Parathyroid adenoma (tissue), 2 donors: ENCODE results near the gene BPIFA2.

ENCODE experiments used
- H2AFZ ChIP-seq: fragments of 300-600 bp; sonication (generic); one replicate; pipeline ENCODE4 v1.7.0; 2017; ENCODE audit warnings: antibody characterized with exemption, mild to moderate bottlenecking
- H3K27ac ChIP-seq: fragments of 300-600 bp; sonication (generic); one replicate; pipeline ENCODE4 v1.7.0; 2017
- H3K27me3 ChIP-seq: fragments of 300-600 bp; sonication (generic); one replicate; pipeline ENCODE4 v1.7.0; 2017; ENCODE audit warnings: low read length; ENCODE audit not compliant: control insufficient read depth, insufficient read depth
- H3K36me3 ChIP-seq: fragments of 300-600 bp; sonication (generic); one replicate; pipeline ENCODE4 v1.7.0; 2017; ENCODE audit warnings: low read length; ENCODE audit not compliant: control insufficient read depth, insufficient read depth
- H3K4me1 ChIP-seq: fragments of 300-600 bp; sonication (generic); one replicate; pipeline ENCODE4 v1.7.0; 2017; ENCODE audit warnings: control low read depth
- H3K4me2 ChIP-seq: fragments of 300-600 bp; sonication (generic); one replicate; pipeline ENCODE4 v1.7.0; 2017; ENCODE audit warnings: low read length
- H3K4me3 ChIP-seq: fragments of 300-600 bp; sonication (generic); one replicate; pipeline ENCODE4 v1.7.0; 2017; ENCODE audit warnings: low read depth, low read length
- H3K79me2 ChIP-seq: fragments of 300-600 bp; sonication (generic); one replicate; pipeline ENCODE4 v1.7.0; 2017; ENCODE audit warnings: control low read depth
- H3K9ac ChIP-seq: fragments of 300-600 bp; sonication (generic); one replicate; pipeline ENCODE4 v1.7.0; 2017; ENCODE audit warnings: mild to moderate bottlenecking
- H3K9me3 ChIP-seq: fragments of 300-600 bp; sonication (generic); one replicate; pipeline ENCODE4 v1.7.0; 2017; ENCODE audit warnings: low read length; ENCODE audit not compliant: control insufficient read depth
- CTCF ChIP-seq: fragments of 300-600 bp; sonication (generic); IDR thresholded peaks from one replicate; pipeline ENCODE4 v1.7.0; 2017; ENCODE audit warnings: antibody characterized with exemption, mild to moderate bottlenecking
- donor health status: primary hyperparathyroidism.

Gene BPIFA2

DNA sequence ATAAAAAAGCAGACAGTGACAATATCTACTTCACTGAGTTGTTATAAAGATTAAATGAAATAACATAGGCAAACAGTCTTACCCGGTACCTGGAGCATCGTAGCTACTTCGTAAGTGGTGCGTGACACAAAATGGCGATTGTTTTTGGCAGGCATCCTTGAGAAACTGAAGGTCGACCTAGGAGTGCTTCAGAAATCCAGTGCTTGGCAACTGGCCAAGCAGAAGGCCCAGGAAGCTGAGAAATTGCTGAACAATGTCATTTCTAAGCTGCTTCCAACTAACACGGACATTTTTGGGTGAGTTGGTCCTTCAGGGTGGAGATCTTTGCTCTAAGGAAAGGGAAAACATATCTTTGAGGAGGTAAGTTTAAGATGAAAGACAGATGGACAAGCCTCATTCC lies 4.8 kb downstream of the BPIFA2 start:
- Histone ChIP-seq H3K4me2 (peak overlapping the region; percentile 32), H3K9me3 (no peaks in the 10 kb centered on the region), H3K36me3 (no peaks in the 10 kb centered on the region), H2AFZ (peak overlapping the region; percentile 29), H3K27me3 (no peaks in the 10 kb centered on the region), H3K27ac (no peak overlapping the region), H3K79me2 (no peaks in the 10 kb centered on the region), H3K4me1 (no peaks in the 10 kb centered on the region), H3K9ac (no peak overlapping the region), H3K4me3 (no peak overlapping the region)
- TF ChIP-seq CTCF, result no peak

GRCh38 chr20:33175123-33175522 lies 7.2 kb downstream of the BPIFA2 start:
- H3K27me3 ChIP-seq, result no peaks in the 10 kb centered on the region
- no peaks in the 10 kb centered on the region for H3K4me1 ChIP-seq
- no peaks in the 10 kb centered on the region for H3K9me3 ChIP-seq
- no peak overlapping the region for H3K4me2 ChIP-seq
- H3K4me3 ChIP-seq, result no peak overlapping the region
- H3K27ac ChIP-seq, result no peak overlapping the region
- no peak for TF ChIP-seq CTCF
- H2AFZ ChIP-seq, result no peak overlapping the region
- H3K36me3 ChIP-seq, result no peaks in the 10 kb centered on the region
- H3K79me2 ChIP-seq, result no peaks in the 10 kb centered on the region
- no peak overlapping the region for H3K9ac ChIP-seq

GRCh38 chr20:33176101-33176500 lies 8.1 kb downstream of the BPIFA2 start:
- Histone ChIP-seq H3K36me3 (no peaks in the 10 kb centered on the region), H3K27ac (no peak overlapping the region), H3K9ac (no peak overlapping the region), H3K4me2 (no peak overlapping the region), H3K27me3 (no peaks in the 10 kb centered on the region), H3K4me3 (no peak overlapping the region), H3K79me2 (no peaks in the 10 kb centered on the region), H2AFZ (no peak overlapping the region), H3K9me3 (no peaks in the 10 kb centered on the region), H3K4me1 (no peaks in the 10 kb centered on the region)
- no peak for TF ChIP-seq CTCF

GRCh38 chr20:33177866-33178265 lies 9.9 kb downstream of the BPIFA2 start:
- Histone ChIP-seq H3K4me1 (no peaks in the 10 kb centered on the region), H3K4me2 (no peak overlapping the region), H3K27ac (no peak overlapping the region), H3K79me2 (no peaks in the 10 kb centered on the region), H3K4me3 (no peak overlapping the region), H3K9ac (no peak overlapping the region), H3K9me3 (no peaks in the 10 kb centered on the region), H3K27me3 (no peaks in the 10 kb centered on the region), H3K36me3 (no peaks in the 10 kb centered on the region), H2AFZ (no peak overlapping the region)
- no peak for TF ChIP-seq CTCF

DNA sequence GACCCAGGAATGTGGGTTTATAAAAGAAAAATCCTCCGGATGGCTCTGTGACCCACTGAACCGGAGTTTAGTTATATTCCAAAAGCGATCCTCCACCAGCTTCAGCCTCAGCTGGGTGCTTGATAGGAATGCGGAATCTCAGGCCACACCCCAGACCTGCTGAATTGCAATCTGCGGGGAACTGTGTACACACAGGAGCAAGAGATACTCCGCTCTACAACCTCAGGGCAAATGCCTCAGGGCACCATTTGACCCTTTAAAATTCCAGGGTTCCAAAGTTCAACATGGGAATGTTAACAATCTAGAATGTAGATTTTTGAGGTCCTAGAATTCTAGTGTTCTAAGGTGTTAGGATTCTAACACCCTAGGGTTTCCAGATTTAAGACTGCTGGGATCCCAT lies 10.8 kb downstream of the BPIFA2 start:
- H3K4me3 ChIP-seq, result no peak overlapping the region

More for the DNA sequence above, 10.8 kb downstream of the BPIFA2 start:
- Histone ChIP-seq H3K27ac (no peak overlapping the region), H3K4me2 (no peak overlapping the region), H3K27me3 (no peaks in the 10 kb centered on the region), H3K9ac (no peak overlapping the region), H3K79me2 (no peaks in the 10 kb centered on the region), H2AFZ (no peak overlapping the region), H3K4me1 (no peaks in the 10 kb centered on the region), H3K9me3 (no peaks in the 10 kb centered on the region), H3K36me3 (no peaks in the 10 kb centered on the region)
- no peak for TF ChIP-seq CTCF
